GM23338 (cell line): ENCODE results near the gene STIM1. TPM values are rescaled to one million over a fixed set of nuclear protein-coding genes. Genes with fewer than 3 reads are reported as not detected.

Experiments used
- ATAC-seq: fragments of 200-7000 bp; cut with Tn5 transposase; 3 replicates; pipeline ENCODE4 v1.9.1; 2020
- DNase-seq: peaks from one replicate; pipeline ENCODE4 v3.0.0-alpha.2; 2015; ENCODE audit warnings: low spot score
- H2AFZ ChIP-seq: fragments of 200-600 bp; sonication (generic); 2 replicates; pipeline ENCODE4 v1.8.0; 2016; ENCODE audit warnings: antibody characterized with exemption, mild to moderate bottlenecking, moderate library complexity
- H3F3A ChIP-seq: fragments of 200-600 bp; sonication (generic); replicated peaks from 2 replicates; pipeline ENCODE4 v1.8.0; 2017; ENCODE audit warnings: antibody characterized with exemption, mixed run types, low read depth
- H3K27ac ChIP-seq: fragments of 200-600 bp; sonication (generic); 2 replicates; pipeline ENCODE4 v1.6.1; 2016; ENCODE audit warnings: low read depth
- H3K27me3 ChIP-seq: fragments of 200-600 bp; sonication (generic); 2 replicates; pipeline ENCODE4 v1.8.0; 2016; ENCODE audit warnings: mild to moderate bottlenecking, mixed run types, moderate library complexity; ENCODE audit not compliant: insufficient read depth
- H3K36me3 ChIP-seq: fragments of 200-600 bp; sonication (generic); 2 replicates; pipeline ENCODE4 v1.8.0; 2016; ENCODE audit warnings: mild to moderate bottlenecking; ENCODE audit not compliant: insufficient read depth
- H3K4me1 ChIP-seq: fragments of 200-600 bp; sonication (generic); 2 replicates; pipeline ENCODE4 v1.8.0; 2016; ENCODE audit warnings: mild to moderate bottlenecking, moderate library complexity; ENCODE audit not compliant: insufficient read depth
- H3K4me2 ChIP-seq: fragments of 200-600 bp; sonication (generic); 2 replicates; pipeline ENCODE4 v1.7.1; 2017; ENCODE audit warnings: mixed run types
- H3K4me3 ChIP-seq: fragments of 200-600 bp; sonication (generic); 2 replicates; pipeline ENCODE4 v1.6.1; 2016; ENCODE audit warnings: mixed run types
- H3K79me2 ChIP-seq: fragments of 200-600 bp; sonication (generic); replicated peaks from 2 replicates; pipeline ENCODE4 v1.8.0; 2017; ENCODE audit warnings: mild to moderate bottlenecking; ENCODE audit not compliant: insufficient read depth
- H3K9me2 ChIP-seq: fragments of 200-600 bp; sonication (generic); 2 replicates; pipeline ENCODE4 v1.8.0; 2017; ENCODE audit not compliant: insufficient read depth
- H4K20me1 ChIP-seq: fragments of 200-600 bp; sonication (generic); replicated peaks from 2 replicates; pipeline ENCODE4 v1.8.0; 2017; ENCODE audit warnings: mild to moderate bottlenecking; ENCODE audit not compliant: insufficient read depth
- H3K27ac Mint-ChIP-seq: 2 replicates; pipeline ENCODE4 v1.8.0; 2020; ENCODE audit warnings: inconsistent platforms, mild to moderate bottlenecking, moderate library complexity, mixed read lengths
- H3K27me3 Mint-ChIP-seq: 3 replicates; pipeline ENCODE4 v1.8.0; 2022; ENCODE audit warnings: low read depth, mild to moderate bottlenecking, moderate library complexity, mixed read lengths, inconsistent platforms; ENCODE audit not compliant: insufficient read depth, poor library complexity
- H3K36me3 Mint-ChIP-seq: 3 replicates; pipeline ENCODE4 v1.8.0; 2021; ENCODE audit warnings: low read depth, mild to moderate bottlenecking, inconsistent platforms, moderate library complexity, mixed read lengths
- H3K4me1 Mint-ChIP-seq: 3 replicates; pipeline ENCODE4 v1.8.0; 2020; ENCODE audit warnings: mild to moderate bottlenecking, inconsistent platforms, mixed read lengths
- H3K4me3 Mint-ChIP-seq: 3 replicates; pipeline ENCODE4 v1.8.0; 2021; ENCODE audit warnings: moderate library complexity, mild to moderate bottlenecking, inconsistent platforms, mixed read lengths
- H3K9me3 Mint-ChIP-seq: 3 replicates; pipeline ENCODE4 v1.8.0; 2020; ENCODE audit warnings: moderate library complexity, mild to moderate bottlenecking, inconsistent platforms, mixed read lengths
- CTCF ChIP-seq, 2 experiments: fragments of 200-600 bp in 1 of 2; sonication (generic) in 1 of 2; conservative IDR thresholded peaks; 2 replicates each; pipeline versions ENCODE4 v1.5.1 to v1.6.1; 2016 to 2017; ENCODE audit warnings: antibody characterized with exemption in 2 of 2, low read depth in 2 of 2, mild to moderate bottlenecking in 2 of 2, moderate library complexity in 1 of 2
- ETS1 ChIP-seq: IDR thresholded peaks from 2 replicates; pipeline ENCODE4 v1.6.1; 2016; ENCODE audit warnings: antibody characterized with exemption
- EZH2 ChIP-seq: fragments of 200-600 bp; sonication (generic); IDR thresholded peaks from one replicate; pipeline ENCODE4 v1.8.0; 2017; ENCODE audit warnings: antibody characterized with exemption, mild to moderate bottlenecking, low read depth; ENCODE audit not compliant: unreplicated experiment
- EZH2phosphoT487 ChIP-seq: fragments of 200-600 bp; sonication (generic); IDR thresholded peaks from one replicate; pipeline ENCODE4 v1.8.1; 2018; ENCODE audit warnings: antibody characterized with exemption; ENCODE audit not compliant: unreplicated experiment
- JUNB ChIP-seq: IDR thresholded peaks from one replicate; pipeline ENCODE4 v1.6.1; 2016; ENCODE audit warnings: antibody characterized with exemption; ENCODE audit not compliant: unreplicated experiment
- NANOG ChIP-seq: IDR thresholded peaks from 2 replicates; pipeline ENCODE4 v1.6.1; 2016; ENCODE audit warnings: antibody characterized with exemption, borderline replicate concordance
- POLR2AphosphoS5 ChIP-seq: IDR thresholded peaks from 2 replicates; pipeline ENCODE4 v1.6.1; 2016; ENCODE audit warnings: antibody characterized with exemption, low read depth
- REST ChIP-seq: IDR thresholded peaks from one replicate; pipeline ENCODE4 v1.6.1; 2018; ENCODE audit warnings: antibody characterized with exemption; ENCODE audit not compliant: unreplicated experiment
- STAT1 ChIP-seq: IDR thresholded peaks from one replicate; pipeline ENCODE4 v1.6.1; 2016; ENCODE audit warnings: antibody characterized with exemption; ENCODE audit not compliant: unreplicated experiment
- ZNF114 ChIP-seq: fragments of 250-450 bp; sonication (Bioruptor Pico); IDR thresholded peaks from 2 replicates; pipeline ENCODE4 v1.5.0; 2020; ENCODE audit warnings: mild to moderate bottlenecking, moderate library complexity
- ZNF331 ChIP-seq: fragments of 250-450 bp; sonication (Bioruptor Pico); IDR thresholded peaks from 2 replicates; pipeline ENCODE4 v1.5.0; 2020; ENCODE audit warnings: low read depth, mild to moderate bottlenecking, moderate library complexity
- ZNF462 ChIP-seq: fragments of 250-450 bp; sonication (Bioruptor Pico); IDR thresholded peaks from 2 replicates; pipeline ENCODE4 v1.5.0; 2020; ENCODE audit warnings: mild to moderate bottlenecking, moderate library complexity
- polyA plus RNA-seq: library from polyadenylated mRNA; unstranded; fragments of >200 nt; fragmentation: Nextera tagmentation; extraction: Ambion mirVana; gene quantifications from 2 replicates; pipeline ENCODE4 v1.2.1, GENCODE V29; 2016
- total RNA-seq: library from RNA; depleted of rRNA; stranded (reverse); fragments of >200 nt; shearing (Covaris generic); gene quantifications from 2 replicates; pipeline ENCODE4 v1.2.3, GENCODE V29; 2014

STIM1 gene
- total and polyA plus RNA-seq, 2 experiments from 2014 or later: 3.5 to 14.0 TPM

GRCh38 chr11:3946455-3947017 is 91.1 kb downstream of the STIM1 start:
- Mint-ChIP-seq H3K27ac (no peak overlapping the region), H3K4me3 (no peak overlapping the region), H3K27me3 (peaks cover 2% of the 10 kb centered on the region), H3K36me3 (no peaks in the 10 kb centered on the region), H3K4me1 (peaks cover 8% of the 10 kb centered on the region), H3K9me3 (no peaks in the 10 kb centered on the region; the same call in 2 of the 3 replicates)
- no peaks in the 10 kb centered on the region for H3K27me3 ChIP-seq
- H2AFZ ChIP-seq: no peak overlapping the region
- no peak for TF ChIP-seq STAT1
- no peak for TF ChIP-seq ZNF114 (CRISPR knock-in tag)
- no peak for TF ChIP-seq EZH2phosphoT487
- no peak for TF ChIP-seq CTCF (conservative IDR thresholded peaks at IDR 0.05; ENCODE audit: low read depth in 2 of 2)
- TF ChIP-seq POLR2AphosphoS5: no peak
- no peak for TF ChIP-seq JUNB
- TF ChIP-seq ZNF331 (CRISPR knock-in tag): no peak
- TF ChIP-seq EZH2: no peak
- TF ChIP-seq ZNF462 (CRISPR knock-in tag): no peak
- no peak for TF ChIP-seq NANOG
- no peak for TF ChIP-seq ETS1
- no peak for TF ChIP-seq REST
- no peak overlapping the region for H3K27ac ChIP-seq
- H3K4me1 ChIP-seq: no peaks in the 10 kb centered on the region
- no peak for DNase-seq
- no peak for ATAC-seq
- no peak overlapping the region for H3K4me2 ChIP-seq
- no peaks in the 10 kb centered on the region for H4K20me1 ChIP-seq
- no peaks in the 10 kb centered on the region; the same call in 1 of the 2 replicates for H3K9me2 ChIP-seq
- H3K79me2 ChIP-seq: no peaks in the 10 kb centered on the region
- no peak overlapping the region for H3K4me3 ChIP-seq
- H3K36me3 ChIP-seq: no peaks in the 10 kb centered on the region
- no peaks in the 10 kb centered on the region for H3F3A ChIP-seq
